Stimulated activated CD4-positive, alpha-beta T cell treated with anti-CD3 and anti-CD28 coated beads, Interleukin-2, amount 100 ng/mL, for 24 hours (primary cell): ENCODE measurements around the gene HUNK.
A peak's percentile ranks its signal among the peaks of the same experiment; 100 is the strongest.

Experiments used
- DNase-seq, 2 donors: peaks; one replicate each; pipeline ENCODE4 v3.0.0-alpha.2; 2020

HUNK gene

GRCh38 chr21:31967334-31967733, 94.5 kb downstream of the HUNK start:
- no peak for DNase-seq

GRCh38 chr21:31972622-31973021, 99.8 kb downstream of the HUNK start:
- DNase-seq, result no peak

- DNase-seq, result no peak
Measured at GRCh38 chr21:31973402-31973944, 100.7 kb downstream of the HUNK start.

GRCh38 chr21:31974454-31974985, 101.7 kb downstream of the HUNK start:
- peak in 1 of 2 donors; percentile 14 for DNase-seq

- no peak for DNase-seq
Measured at GRCh38 chr21:31975491-31975890, 102.7 kb downstream of the HUNK start.

GRCh38 chr21:31977816-31978215, 105.0 kb downstream of the HUNK start:
- no peak for DNase-seq

GRCh38 chr21:31983120-31983519, 110.3 kb downstream of the HUNK start:
- DNase-seq, result no peak

GRCh38 chr21:31983554-31983953, 110.7 kb downstream of the HUNK start:
- DNase-seq, result no peak

GRCh38 chr21:31985398-31985797, 112.6 kb downstream of the HUNK start:
- no peak for DNase-seq

GRCh38 chr21:31986035-31986856, 113.4 kb downstream of the HUNK start:
- no peak for DNase-seq

- no peak for DNase-seq
Measured at GRCh38 chr21:31987696-31988095, 114.9 kb downstream of the HUNK start.

GRCh38 chr21:31988492-31989290, 115.9 kb downstream of the HUNK start:
- no peak for DNase-seq

- DNase-seq, result no peak
Measured at GRCh38 chr21:31991356-31992331, 118.8 kb downstream of the HUNK start.

GRCh38 chr21:31992391-31992790, 119.6 kb downstream of the HUNK start:
- no peak for DNase-seq

- no peak for DNase-seq
Measured at GRCh38 chr21:31993826-31994825, 121.3 kb downstream of the HUNK start.

GRCh38 chr21:31997191-31997590, 124.4 kb downstream of the HUNK start:
- no peak for DNase-seq

GRCh38 chr21:31999810-32000468, 127.1 kb downstream of the HUNK start:
- no peak for DNase-seq

GRCh38 chr21:32001390-32001789, 128.6 kb downstream of the HUNK start:
- no peak for DNase-seq

- no peak for DNase-seq
Measured at GRCh38 chr21:32003411-32003810, 130.6 kb downstream of the HUNK start.

- DNase-seq, result no peak
Measured at GRCh38 chr21:32004291-32004690, 131.5 kb downstream of the HUNK start.
